Measurements from ENCODE around the gene INPP5F. TPM values are rescaled to one million over a fixed set of nuclear protein-coding genes. Genes with fewer than 3 reads are reported as not detected.

INPP5F gene
- total and polyA plus RNA-seq, 9 of the 15 experiments (the other 6 are each of a cell fraction or from before 2014, with no cell fraction given): 1.6 to 7.3 (median 6.0) TPM

- no peak for TF ChIP-seq NKRF (IDR thresholded peaks at IDR 0.05; ENCODE audit: borderline replicate concordance)
- no peak for TF ChIP-seq USF2 (CRISPR knock-in tag; IDR thresholded peaks at IDR 0.05)
- TF ChIP-seq GABPB1 (CRISPR knock-in tag; IDR thresholded peaks at IDR 0.05): no peak
- no peak for TF ChIP-seq YY1 (IDR thresholded peaks at IDR 0.05; ENCODE audit: borderline replicate concordance in 1 of 3, control insufficient read depth in 1 of 3, extremely low read depth in 1 of 3, insufficient read depth in 3 of 3, insufficient read length in 1 of 3, insufficient replicate concordance in 2 of 3, low read depth in 1 of 3, low read length in 2 of 3)
- TF ChIP-seq GABPA (tag; conservative IDR thresholded peaks at IDR 0.05; ENCODE audit: low read depth): peak; percentile 57
- no peak for TF ChIP-seq CCAR2 (IDR thresholded peaks at IDR 0.05; ENCODE audit: low read depth, low read length)
- no peak for TF ChIP-seq NFE2L1 (tag; IDR thresholded peaks at IDR 0.05; ENCODE audit: borderline replicate concordance, low read depth)
- no peak for TF ChIP-seq NR2C2 (CRISPR knock-in tag; IDR thresholded peaks at IDR 0.05)
- no peak for TF ChIP-seq NR2C2 (tag; IDR thresholded peaks at IDR 0.05)
- TF ChIP-seq SRSF3 (IDR thresholded peaks at IDR 0.05; ENCODE audit: insufficient read depth, low read length): no peak
- peak; percentile 72 to 74; a peak in 3 of 4 replicates for TF ChIP-seq KDM1A (IDR thresholded peaks at IDR 0.05)
- no peak for TF ChIP-seq ZNF699 (CRISPR knock-in tag; IDR thresholded peaks at IDR 0.05; ENCODE audit: insufficient replicate concordance)
- TF ChIP-seq STAT5B (CRISPR knock-in tag; IDR thresholded peaks at IDR 0.05): no peak
- TF ChIP-seq HDAC3 (IDR thresholded peaks at IDR 0.05; ENCODE audit: borderline replicate concordance, partially characterized antibody): no peak
- no peak for TF ChIP-seq MCM5 (IDR thresholded peaks at IDR 0.05; ENCODE audit: low read depth)
- no peak for TF ChIP-seq FOXK1 (CRISPR knock-in tag; IDR thresholded peaks at IDR 0.05; ENCODE audit: borderline replicate concordance)
- TF ChIP-seq TAF9B (IDR thresholded peaks at IDR 0.05; ENCODE audit: partially characterized antibody): no peak
- TF ChIP-seq RUNX1 (IDR thresholded peaks at IDR 0.05; ENCODE audit: low read depth): no peak
- TF ChIP-seq ZZZ3 (IDR thresholded peaks at IDR 0.05): no peak
- no peak for TF ChIP-seq SMC3 (conservative IDR thresholded peaks at IDR 0.05; ENCODE audit: insufficient read depth, low read depth, low read length)
- TF ChIP-seq NCOA4 (IDR thresholded peaks at IDR 0.05; ENCODE audit: partially characterized antibody): no peak
- TF ChIP-seq RB1 (IDR thresholded peaks at IDR 0.05; ENCODE audit: low read depth): no peak
- TF ChIP-seq NFRKB (IDR thresholded peaks at IDR 0.05; ENCODE audit: low read depth): no peak
- no peak for TF ChIP-seq E2F3 (CRISPR knock-in tag; IDR thresholded peaks at IDR 0.05)
- no peak for TF ChIP-seq GATAD2B (IDR thresholded peaks at IDR 0.05; ENCODE audit: borderline replicate concordance)
- no peak for TF ChIP-seq EHMT2 (IDR thresholded peaks at IDR 0.05)
- no peak for TF ChIP-seq GABPB2 (CRISPR knock-in tag; conservative IDR thresholded peaks at IDR 0.05)
- TF ChIP-seq HNRNPK (IDR thresholded peaks at IDR 0.05; ENCODE audit: low read depth, low read length, poor library complexity, severe bottlenecking): no peak
Measured at GRCh38 chr10:119871881-119872609, 146.2 kb downstream of the INPP5F start (continued).

Measured in K562 (cell line).